PFSK-1 (cell line): ENCODE measurements around the gene ZNF431.

ENCODE experiments used
- TAF1 ChIP-seq: IDR thresholded peaks from 2 replicates; pipeline ENCODE4 v1.6.1; 2012; ENCODE audit warnings: low read length, control low read depth, borderline replicate concordance; ENCODE audit not compliant: insufficient read depth
- TF ChIP-seq, protein P1 (sequence below), 2 experiments: IDR thresholded peaks; 2 replicates each; pipeline versions ENCODE4 v1.6.1 to v1.8.0; 2011 to 2012; ENCODE audit warnings: low read depth in 2 of 2, low read length in 2 of 2, control low read depth in 1 of 2, inconsistent platforms in 1 of 2, mild to moderate bottlenecking in 1 of 2, moderate library complexity in 1 of 2; ENCODE audit not compliant: insufficient read depth in 1 of 2

- TF ChIP-seq, protein P1, sequence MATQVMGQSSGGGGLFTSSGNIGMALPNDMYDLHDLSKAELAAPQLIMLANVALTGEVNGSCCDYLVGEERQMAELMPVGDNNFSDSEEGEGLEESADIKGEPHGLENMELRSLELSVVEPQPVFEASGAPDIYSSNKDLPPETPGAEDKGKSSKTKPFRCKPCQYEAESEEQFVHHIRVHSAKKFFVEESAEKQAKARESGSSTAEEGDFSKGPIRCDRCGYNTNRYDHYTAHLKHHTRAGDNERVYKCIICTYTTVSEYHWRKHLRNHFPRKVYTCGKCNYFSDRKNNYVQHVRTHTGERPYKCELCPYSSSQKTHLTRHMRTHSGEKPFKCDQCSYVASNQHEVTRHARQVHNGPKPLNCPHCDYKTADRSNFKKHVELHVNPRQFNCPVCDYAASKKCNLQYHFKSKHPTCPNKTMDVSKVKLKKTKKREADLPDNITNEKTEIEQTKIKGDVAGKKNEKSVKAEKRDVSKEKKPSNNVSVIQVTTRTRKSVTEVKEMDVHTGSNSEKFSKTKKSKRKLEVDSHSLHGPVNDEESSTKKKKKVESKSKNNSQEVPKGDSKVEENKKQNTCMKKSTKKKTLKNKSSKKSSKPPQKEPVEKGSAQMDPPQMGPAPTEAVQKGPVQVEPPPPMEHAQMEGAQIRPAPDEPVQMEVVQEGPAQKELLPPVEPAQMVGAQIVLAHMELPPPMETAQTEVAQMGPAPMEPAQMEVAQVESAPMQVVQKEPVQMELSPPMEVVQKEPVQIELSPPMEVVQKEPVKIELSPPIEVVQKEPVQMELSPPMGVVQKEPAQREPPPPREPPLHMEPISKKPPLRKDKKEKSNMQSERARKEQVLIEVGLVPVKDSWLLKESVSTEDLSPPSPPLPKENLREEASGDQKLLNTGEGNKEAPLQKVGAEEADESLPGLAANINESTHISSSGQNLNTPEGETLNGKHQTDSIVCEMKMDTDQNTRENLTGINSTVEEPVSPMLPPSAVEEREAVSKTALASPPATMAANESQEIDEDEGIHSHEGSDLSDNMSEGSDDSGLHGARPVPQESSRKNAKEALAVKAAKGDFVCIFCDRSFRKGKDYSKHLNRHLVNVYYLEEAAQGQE (IDR thresholded peaks at IDR 0.05; ENCODE audit: insufficient read depth in 1 of 2, low read depth in 2 of 2, low read length in 2 of 2), result no peak
- peak; percentile 80; the same call in 1 of the 2 replicates for TF ChIP-seq TAF1
Measured at GRCh38 chr19:21141787-21142464, at the start of gene ZNF431.
